Body of pancreas (tissue), 4 donors: ENCODE results near the gene BIRC6. TPM values are rescaled to one million over a fixed set of nuclear protein-coding genes. Genes with fewer than 3 reads are reported as not detected.
A peak's percentile ranks its signal among the peaks of the same experiment; 100 is the strongest.
"Not testable (repeated sequence)": the region's sequence is repeated elsewhere in the genome, so short reads cannot be mapped to it uniquely, and the experiment has no call there.

Experiments used
- ATAC-seq: fragments of 150-250 bp; one replicate; pipeline ENCODE4 v1.9.1; 2016
- DNase-seq, 4 donors: peaks; one replicate each; pipeline ENCODE4 v3.0.0-alpha.2; 2019
- H3K27ac ChIP-seq, 4 donors: fragments of 200-600 bp; sonication (generic); 1 replicate in 3 of 4; 2 replicates in 1 of 4; pipeline versions ENCODE4 v1.5.1 to v1.6.1; 2016 to 2019; ENCODE audit warnings: mild to moderate bottlenecking in 1 of 4, mixed read lengths in 1 of 4, moderate library complexity in 1 of 4
- H3K27me3 ChIP-seq, 2 donors: fragments of 200-600 bp; sonication (generic); one replicate each; pipeline ENCODE4 v1.6.0; 2016; ENCODE audit warnings: mild to moderate bottlenecking in 1 of 2
- H3K36me3 ChIP-seq, 2 donors: fragments of 200-600 bp; sonication (generic); replicated peaks in 1 of 2; 2 replicates each; pipeline ENCODE4 v1.5.1; 2016; ENCODE audit warnings: low read depth in 2 of 2; ENCODE audit not compliant: insufficient read depth in 1 of 2
- H3K4me1 ChIP-seq: fragments of 200-600 bp; sonication (generic); one replicate; pipeline ENCODE4 v1.6.0; 2016
- H3K4me3 ChIP-seq, 2 donors: fragments of 200-600 bp; sonication (generic); 1 replicate in 1 of 2; 2 replicates in 1 of 2; pipeline ENCODE4 v1.5.1; 2016 to 2019
- H3K9me3 ChIP-seq, 3 donors: fragments of 200-600 bp; sonication (generic); 1 replicate in 2 of 3; 2 replicates in 1 of 3; pipeline ENCODE4 v1.5.1; 2016
- POLR2A ChIP-seq, 3 donors: fragments of 450-650 bp; IDR thresholded peaks; one replicate each; pipeline ENCODE4 v1.6.1; 2016; ENCODE audit warnings: antibody characterized with exemption in 3 of 3, mild to moderate bottlenecking in 2 of 3
- WGBS, 2 donors: methylation state at CpG; one replicate each; pipeline ENCODE4 v1.1.5; 2017; 5-methylcytosine and 5-hydroxymethylcytosine counted together
- intact Hi-C: fragments of 100-400 bp; cut with DNase I; formaldehyde crosslinking; loops from one replicate; pipeline ENCODE4 v1.15.1; 2023
- total RNA-seq, 2 donors: library from RNA; depleted of rRNA; stranded (reverse); fragments of >200 nt; gene quantifications; one replicate each; pipeline ENCODE4 v1.1.0, GENCODE V29; 2016
- TF ChIP-seq, protein P1 (sequence below), 7 experiments: fragments of 450-650 bp in 4 of 7; fragments of 200-600 bp in 3 of 7; sonication (generic) in 3 of 7; IDR thresholded peaks; one replicate each; pipeline ENCODE4 v1.5.1; 2016 to 2019; ENCODE audit warnings: antibody characterized with exemption in 7 of 7

BIRC6 gene
- total RNA-seq, 2 donors from 2014 or later = 71.9 to 102 TPM

DNA sequence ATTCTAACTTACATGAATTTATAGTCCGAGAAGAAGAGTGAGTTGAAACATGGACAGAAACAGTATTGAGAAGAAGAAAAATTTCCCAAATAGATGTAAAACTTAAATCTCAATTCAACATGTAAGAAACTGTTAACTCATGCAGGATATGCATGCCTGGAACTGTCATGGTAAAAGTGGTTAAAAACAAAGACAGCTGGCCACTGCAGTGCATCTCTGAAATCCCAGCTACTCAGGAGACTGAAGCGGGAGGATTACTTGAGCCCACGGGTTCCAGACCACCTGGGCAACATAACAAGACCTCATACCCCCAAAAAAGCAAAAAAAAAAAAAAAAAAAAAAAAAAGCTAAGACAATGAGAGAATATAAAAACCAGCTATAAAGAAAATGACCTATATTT, 178.0 kb downstream of the BIRC6 start:
- intact Hi-C loops = no loop called here
- Histone ChIP-seq H3K4me3 (no peak overlapping the region), H3K27ac (no peak overlapping the region), H3K27me3 (no peaks in the 10 kb centered on the region), H3K4me1 (no peaks in the 10 kb centered on the region), H3K36me3 (peaks cover 0 to 5% of the 10 kb centered on the region in 2 donors), H3K9me3 (no peaks in the 10 kb centered on the region)
- no peak for DNase-seq
- TF ChIP-seq, protein P1, sequence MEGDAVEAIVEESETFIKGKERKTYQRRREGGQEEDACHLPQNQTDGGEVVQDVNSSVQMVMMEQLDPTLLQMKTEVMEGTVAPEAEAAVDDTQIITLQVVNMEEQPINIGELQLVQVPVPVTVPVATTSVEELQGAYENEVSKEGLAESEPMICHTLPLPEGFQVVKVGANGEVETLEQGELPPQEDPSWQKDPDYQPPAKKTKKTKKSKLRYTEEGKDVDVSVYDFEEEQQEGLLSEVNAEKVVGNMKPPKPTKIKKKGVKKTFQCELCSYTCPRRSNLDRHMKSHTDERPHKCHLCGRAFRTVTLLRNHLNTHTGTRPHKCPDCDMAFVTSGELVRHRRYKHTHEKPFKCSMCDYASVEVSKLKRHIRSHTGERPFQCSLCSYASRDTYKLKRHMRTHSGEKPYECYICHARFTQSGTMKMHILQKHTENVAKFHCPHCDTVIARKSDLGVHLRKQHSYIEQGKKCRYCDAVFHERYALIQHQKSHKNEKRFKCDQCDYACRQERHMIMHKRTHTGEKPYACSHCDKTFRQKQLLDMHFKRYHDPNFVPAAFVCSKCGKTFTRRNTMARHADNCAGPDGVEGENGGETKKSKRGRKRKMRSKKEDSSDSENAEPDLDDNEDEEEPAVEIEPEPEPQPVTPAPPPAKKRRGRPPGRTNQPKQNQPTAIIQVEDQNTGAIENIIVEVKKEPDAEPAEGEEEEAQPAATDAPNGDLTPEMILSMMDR (IDR thresholded peaks at IDR 0.05) = no peak
- ATAC-seq = no peak
- 93 to 96% methylated on average over 3 of the region's 3 CpGs for WGBS, 2 donors

DNA sequence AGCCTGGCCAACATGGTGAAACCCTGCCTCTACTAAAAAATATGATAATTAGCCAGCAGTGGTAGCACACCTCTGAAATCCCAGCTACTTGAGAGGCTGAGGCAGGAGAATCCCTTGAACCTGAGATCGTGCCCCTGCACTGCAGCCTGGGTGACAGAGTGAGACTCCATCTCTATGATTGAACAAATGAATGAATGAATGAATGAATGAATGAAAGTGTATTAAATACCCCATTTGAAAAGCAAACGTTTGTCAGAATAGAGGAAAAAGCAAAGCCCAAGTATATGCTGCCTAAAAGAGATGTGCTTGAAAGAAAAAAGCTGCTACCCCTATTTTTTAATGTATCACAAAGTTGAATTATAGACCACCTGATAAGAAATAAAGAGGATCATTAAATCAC, 181.9 kb downstream of the BIRC6 start:
- TF ChIP-seq, protein P1 (IDR thresholded peaks at IDR 0.05) = no peak
- TF ChIP-seq POLR2A (IDR thresholded peaks at IDR 0.05) = no peak

DNA sequence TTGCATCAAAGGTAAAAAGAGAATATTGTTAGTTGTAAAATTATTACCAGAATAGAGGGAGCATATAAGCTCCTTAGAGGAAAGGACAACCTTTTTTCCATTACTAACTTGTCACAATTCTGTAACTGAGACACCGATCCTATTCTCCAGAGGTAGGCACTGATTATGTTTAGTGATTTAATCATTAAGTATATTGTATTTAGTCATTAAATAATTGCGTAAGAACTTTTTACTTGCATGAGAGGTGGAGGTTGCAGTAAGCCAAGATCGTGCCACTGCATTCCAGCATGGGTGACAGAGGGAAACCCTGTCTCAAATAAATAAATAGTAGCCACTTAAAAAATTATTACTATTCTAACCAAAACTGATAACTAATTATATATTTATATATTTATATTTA, 195.7 kb downstream of the BIRC6 start:
- intact Hi-C loops, H3K27me3 ChIP-seq, H3K36me3 ChIP-seq, DNase-seq, H3K27ac ChIP-seq, ATAC-seq, H3K4me3 ChIP-seq, H3K4me1 ChIP-seq, H3K9me3 ChIP-seq: not testable (repeated sequence)
- 39 to 41% methylated on average over 3 of the region's 3 CpGs for WGBS, 2 donors

More for the DNA sequence above, 181.9 kb downstream of the BIRC6 start:
- Histone ChIP-seq H3K36me3 (no peaks in the 10 kb centered on the region), H3K27ac (no peak overlapping the region), H3K9me3 (no peaks in the 10 kb centered on the region), H3K4me1 (no peaks in the 10 kb centered on the region), H3K27me3 (no peaks in the 10 kb centered on the region), H3K4me3 (no peak overlapping the region)
- DNase-seq (no peak), ATAC-seq (no peak)
- intact Hi-C loops = no loop called here
- 82 to 88% methylated on average over 2 of the region's 2 CpGs for WGBS, 2 donors

DNA sequence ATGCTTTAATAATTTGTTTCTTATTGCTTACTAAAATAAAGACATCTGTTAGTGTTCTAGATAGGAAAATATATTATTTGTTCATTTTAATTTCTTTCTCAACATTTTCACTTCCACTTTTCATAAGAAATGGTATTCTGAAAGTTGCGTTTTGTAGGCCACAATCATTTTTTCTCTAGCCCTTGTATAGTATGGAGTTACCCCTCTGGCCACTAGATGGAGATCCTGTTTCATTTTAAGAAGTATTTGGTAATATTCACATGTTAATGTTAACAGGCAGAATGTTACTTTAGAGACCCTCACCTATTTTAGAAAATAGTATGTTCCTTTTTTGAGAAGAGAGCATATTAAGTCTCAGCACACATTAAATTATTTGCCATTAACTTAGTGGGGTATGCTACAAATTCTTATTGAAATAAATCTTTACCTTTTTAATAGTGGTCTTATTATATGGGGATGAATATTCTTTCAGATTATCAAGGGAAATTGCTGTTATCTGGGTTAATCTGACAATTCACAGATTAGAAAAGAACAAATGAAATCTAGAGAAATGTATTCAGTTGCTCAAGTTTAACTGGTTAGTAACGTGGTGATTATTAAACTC, 197.1 kb downstream of the BIRC6 start:
- DNase-seq = no peak
- ATAC-seq = peak; percentile 47

DNA sequence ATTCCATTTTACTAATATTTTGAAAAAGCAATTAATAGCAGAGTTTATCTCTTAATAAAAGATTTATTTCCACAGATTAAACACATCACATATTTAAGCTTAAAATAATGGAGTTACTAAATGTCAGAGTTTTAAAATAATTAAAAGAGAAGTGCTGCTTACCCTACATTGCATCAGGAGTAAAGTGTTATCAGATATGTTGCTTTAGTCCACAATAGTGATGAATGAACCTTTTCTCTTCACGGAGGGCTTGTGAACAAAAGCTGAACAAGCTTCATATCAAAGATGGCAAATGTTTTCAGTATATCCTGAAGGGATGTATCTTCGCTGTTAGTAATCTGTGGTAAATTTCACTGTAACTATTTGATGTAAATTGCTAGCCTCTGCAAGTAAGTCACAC, 201.7 kb downstream of the BIRC6 start:
- ATAC-seq (no peak), DNase-seq (no peak)
- H3K9me3 ChIP-seq = no peaks in the 10 kb centered on the region
- 69 to 79% methylated on average over 2 of the region's 2 CpGs for WGBS, 2 donors
- H3K36me3 ChIP-seq = peaks cover 0 to 2% of the 10 kb centered on the region in 2 donors
- no peaks in the 10 kb centered on the region for H3K27me3 ChIP-seq
- no peak overlapping the region for H3K27ac ChIP-seq
- H3K4me3 ChIP-seq = no peak overlapping the region
- intact Hi-C loops = no loop called here
- H3K4me1 ChIP-seq = no peaks in the 10 kb centered on the region
- no peak for TF ChIP-seq POLR2A (IDR thresholded peaks at IDR 0.05)
- TF ChIP-seq, protein P1 (IDR thresholded peaks at IDR 0.05) = no peak

More for the DNA sequence above, 197.1 kb downstream of the BIRC6 start:
- Histone ChIP-seq H3K27me3 (no peaks in the 10 kb centered on the region), H3K4me3 (no peak overlapping the region), H3K9me3 (no peaks in the 10 kb centered on the region), H3K27ac (no peak overlapping the region), H3K4me1 (peaks cover 8% of the 10 kb centered on the region), H3K36me3 (no peaks in the 10 kb centered on the region)
- WGBS, 2 donors = 64 to 65% methylated on average over 2 of the region's 2 CpGs
- TF ChIP-seq, protein P1 (IDR thresholded peaks at IDR 0.05) = peak; percentile 45 to 80 (median 61)
- no peak for TF ChIP-seq POLR2A (IDR thresholded peaks at IDR 0.05)
- intact Hi-C loops = no loop called here
